SK-N-SH (cell line): ENCODE measurements around the gene ETS1. TPM values are rescaled to one million over a fixed set of nuclear protein-coding genes. Genes with fewer than 3 reads are reported as not detected.

Source experiments
- CTCF ChIA-PET: fragments of 300-600, 350-600 bp; formaldehyde crosslinking; extraction: SDS; loops from one replicate; lab custom pipeline; 2021; lab: Yijun Ruan, JAX
- POLR2A ChIA-PET: fragments of 350-600 bp; sonication (Branson Sonifier 250); formaldehyde crosslinking; extraction: SDS; loops from one replicate; lab custom pipeline; 2020; ENCODE audit warnings: antibody characterized with exemption, inconsistent platforms; lab: Yijun Ruan, JAX
- DNase-seq: peaks from one replicate; pipeline ENCODE4 v3.0.0; 2012
- H2AFZ ChIP-seq: fragments of 200-600 bp; sonication (generic); 2 replicates; pipeline ENCODE4 v1.8.1; 2016; ENCODE audit warnings: antibody characterized with exemption, mild to moderate bottlenecking, low read depth
- H3F3A ChIP-seq: fragments of 200-600 bp; sonication (generic); replicated peaks from 2 replicates; pipeline ENCODE3; 2016; ENCODE audit warnings: antibody characterized with exemption, mild to moderate bottlenecking; ENCODE audit not compliant: insufficient read depth
- H3K27ac ChIP-seq, 2 experiments: fragments of 200-500 bp in 1 of 2; fragments of 200-600 bp in 1 of 2; sonication (Bioruptor generic) in 1 of 2; sonication (generic), shearing (Covaris generic) in 1 of 2; 2 replicates each; pipeline versions ENCODE4 v1.5.1 to v1.6.1; 2014 to 2016; ENCODE audit warnings: low read depth in 2 of 2, inconsistent platforms in 1 of 2, low read length in 1 of 2, mild to moderate bottlenecking in 1 of 2, mixed read lengths in 1 of 2
- H3K27me3 ChIP-seq: fragments of 200-600 bp; sonication (generic), shearing (Covaris generic); 2 replicates; pipeline ENCODE4 v1.6.1; 2016; ENCODE audit warnings: mixed run types; ENCODE audit not compliant: insufficient read depth
- H3K36me3 ChIP-seq, 2 experiments: fragments of 200-500 bp in 1 of 2; fragments of 200-600 bp in 1 of 2; sonication (Bioruptor generic) in 1 of 2; sonication (generic) in 1 of 2; replicated peaks in 1 of 2; 2 replicates each; pipeline versions ENCODE3 to v1.5.1; 2014 to 2016; ENCODE audit warnings: low read length in 1 of 2, mild to moderate bottlenecking in 1 of 2; ENCODE audit not compliant: insufficient read depth in 2 of 2, control insufficient read depth in 1 of 2
- H3K4me1 ChIP-seq, 2 experiments: fragments of 200-500 bp in 1 of 2; fragments of 200-600 bp in 1 of 2; sonication (Bioruptor generic) in 1 of 2; sonication (generic), shearing (Covaris generic) in 1 of 2; 2 replicates each; pipeline versions ENCODE4 v1.5.1 to v1.6.1; 2014 to 2016; ENCODE audit warnings: low read depth in 1 of 2, low read length in 1 of 2, mixed run types in 1 of 2; ENCODE audit not compliant: insufficient read depth in 2 of 2, control insufficient read depth in 1 of 2
- H3K4me2 ChIP-seq: fragments of 200-600 bp; sonication (generic), shearing (Covaris generic); 2 replicates; pipeline ENCODE4 v1.6.1; 2017; ENCODE audit warnings: mixed run types
- H3K4me3 ChIP-seq, 2 experiments: fragments of 200-500 bp in 1 of 2; fragments of 200-600 bp in 1 of 2; sonication (Bioruptor generic) in 1 of 2; sonication (generic), shearing (Covaris generic) in 1 of 2; 2 replicates each; pipeline versions ENCODE4 v1.5.1 to v1.8.1; 2014 to 2016; ENCODE audit warnings: low read depth in 2 of 2, inconsistent platforms in 1 of 2, low read length in 1 of 2, mild to moderate bottlenecking in 1 of 2, mixed read lengths in 1 of 2, moderate library complexity in 1 of 2
- H3K79me2 ChIP-seq: fragments of 200-600 bp; sonication (generic); 2 replicates; pipeline ENCODE4 v1.8.1; 2017; ENCODE audit warnings: mild to moderate bottlenecking; ENCODE audit not compliant: insufficient read depth
- H3K9ac ChIP-seq: fragments of 200-600 bp; sonication (generic); 2 replicates; pipeline ENCODE4 v1.6.1; 2017; ENCODE audit warnings: mixed run types
- H3K9me2 ChIP-seq: fragments of 200-600 bp; sonication (generic); 2 replicates; pipeline ENCODE4 v1.6.1; 2017; ENCODE audit warnings: mixed run types
- H3K9me3 ChIP-seq: fragments of 200-600 bp; sonication (generic); 2 replicates; pipeline ENCODE4 v1.6.1; 2017; ENCODE audit warnings: mixed run types, mild to moderate bottlenecking, moderate library complexity
- H4K20me1 ChIP-seq: fragments of 200-600 bp; sonication (generic); 2 replicates; pipeline ENCODE4 v1.6.1; 2017; ENCODE audit warnings: mild to moderate bottlenecking, mixed run types; ENCODE audit not compliant: insufficient read depth
- EP300 ChIP-seq, 2 experiments: IDR thresholded peaks; 2 replicates each; pipeline versions ENCODE4 v1.4.0 to v1.6.1; 2012; ENCODE audit warnings: borderline replicate concordance in 1 of 2, low read depth in 1 of 2, low read length in 1 of 2
- FOSL2 ChIP-seq: IDR thresholded peaks from 2 replicates; pipeline ENCODE4 v1.4.0; 2012; ENCODE audit warnings: low read depth, mild to moderate bottlenecking, moderate library complexity, borderline replicate concordance
- FOXJ3 ChIP-seq: sonication (generic); formaldehyde crosslinking; IDR thresholded peaks from 2 replicates; pipeline ENCODE4 v1.5.1; 2020; ENCODE audit warnings: mild to moderate bottlenecking, missing genetic modification reagents
- GABPA ChIP-seq: IDR thresholded peaks from 2 replicates; pipeline ENCODE4 v1.4.0; 2012; ENCODE audit warnings: low read depth, mild to moderate bottlenecking
- GATA2 ChIP-seq: sonication (generic); formaldehyde crosslinking; IDR thresholded peaks from 2 replicates; pipeline ENCODE4 v1.5.0; 2020; ENCODE audit warnings: mild to moderate bottlenecking, missing genetic modification reagents
- IRF3 ChIP-seq: fragments of 150-350 bp; IDR thresholded peaks from 2 replicates; pipeline ENCODE4 v1.6.1; 2016; ENCODE audit warnings: mild to moderate bottlenecking, low read depth, low read length
- JUND ChIP-seq: IDR thresholded peaks from 2 replicates; pipeline ENCODE4 v1.4.0; 2012
- MXI1 ChIP-seq: IDR thresholded peaks from 2 replicates; pipeline ENCODE4 v1.6.1; 2012; ENCODE audit warnings: mild to moderate bottlenecking, low read depth, low read length, improper control_type of control experiment
- NFIC ChIP-seq: IDR thresholded peaks from 2 replicates; pipeline ENCODE4 v1.4.0; 2012; ENCODE audit warnings: borderline replicate concordance
- POLR2AphosphoS5 ChIP-seq: IDR thresholded peaks from 2 replicates; pipeline ENCODE4 v1.6.1; 2012; ENCODE audit warnings: low read depth, low read length
- RAD21 ChIP-seq: IDR thresholded peaks from 2 replicates; pipeline ENCODE4 v1.6.1; 2012; ENCODE audit warnings: mild to moderate bottlenecking, low read length
- REST ChIP-seq: IDR thresholded peaks from 2 replicates; pipeline ENCODE4 v1.6.1; 2012; ENCODE audit warnings: mild to moderate bottlenecking, low read depth, low read length, moderate library complexity
- RFX5 ChIP-seq: IDR thresholded peaks from 2 replicates; pipeline ENCODE4 v1.6.1; 2012; ENCODE audit warnings: mild to moderate bottlenecking, improper control_type of control experiment, low read length
- RXRA ChIP-seq: IDR thresholded peaks from 2 replicates; pipeline ENCODE4 v1.4.0; 2012; ENCODE audit warnings: low read depth, mild to moderate bottlenecking, borderline replicate concordance
- SMC3 ChIP-seq: IDR thresholded peaks from 2 replicates; pipeline ENCODE4 v1.6.1; 2012; ENCODE audit warnings: low read depth, low read length, improper control_type of control experiment
- USF2 ChIP-seq: fragments of 150-350 bp; IDR thresholded peaks from 2 replicates; pipeline ENCODE4 v1.6.1; 2017; ENCODE audit warnings: antibody characterized with exemption, low read length, low read depth, borderline replicate concordance
- WGBS: methylation state at CpG from one replicate; pipeline ENCODE4 v1.1.6; 2017; ENCODE audit warnings: low lambda C conversion rate; 5-methylcytosine and 5-hydroxymethylcytosine counted together
- polyA plus RNA-seq, 3 experiments: library from polyadenylated mRNA; depleted of rRNA; stranded (reverse); fragments of >200 nt; gene quantifications; 2 replicates each; pipeline ENCODE4 v1.2.3, GENCODE V29; 2012
- TF ChIP-seq, protein P1 (sequence below): IDR thresholded peaks from 2 replicates; pipeline ENCODE4 v1.4.0; 2012; ENCODE audit warnings: low read depth
- TF ChIP-seq, protein P2 (sequence below): IDR thresholded peaks from 2 replicates; pipeline ENCODE4; 2012
- TF ChIP-seq, protein P3 (sequence below): fragments of 200-600 bp; sonication (generic); IDR thresholded peaks from 2 replicates; pipeline ENCODE4 v1.6.1; 2017; ENCODE audit warnings: antibody characterized with exemption, mild to moderate bottlenecking, moderate library complexity

Gene ETS1
- polyA plus RNA-seq, 1 of the 3 experiments (the other 2 are of a cell fraction): 14.5 TPM

DNA sequence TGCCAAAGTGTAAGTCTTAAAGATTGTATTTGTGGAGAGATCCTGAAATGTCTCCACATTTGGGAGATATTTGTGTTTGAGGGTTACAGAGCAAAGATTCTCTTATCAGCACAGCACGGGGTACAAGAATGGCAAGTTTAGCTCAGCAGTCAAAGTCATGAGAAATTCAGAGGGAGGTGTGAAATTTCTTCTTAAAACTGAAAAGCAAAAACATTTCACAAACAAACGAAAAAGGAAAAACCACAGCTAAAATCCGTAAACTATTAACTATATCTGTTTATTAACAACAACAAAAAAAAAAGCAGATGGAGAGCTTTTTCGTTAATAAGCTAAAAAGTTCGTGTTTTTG is 40.9 kb upstream of the ETS1 start (continued):
- TF ChIP-seq IRF3: no peak
- TF ChIP-seq FOXJ3 (CRISPR knock-in tag): no peak
- TF ChIP-seq EP300 (IDR thresholded peaks at IDR 0.05; ENCODE audit: borderline replicate concordance in 1 of 2, low read depth in 1 of 2, low read length in 1 of 2): no peak
- no peak for TF ChIP-seq GATA2 (CRISPR knock-in tag)

DNA sequence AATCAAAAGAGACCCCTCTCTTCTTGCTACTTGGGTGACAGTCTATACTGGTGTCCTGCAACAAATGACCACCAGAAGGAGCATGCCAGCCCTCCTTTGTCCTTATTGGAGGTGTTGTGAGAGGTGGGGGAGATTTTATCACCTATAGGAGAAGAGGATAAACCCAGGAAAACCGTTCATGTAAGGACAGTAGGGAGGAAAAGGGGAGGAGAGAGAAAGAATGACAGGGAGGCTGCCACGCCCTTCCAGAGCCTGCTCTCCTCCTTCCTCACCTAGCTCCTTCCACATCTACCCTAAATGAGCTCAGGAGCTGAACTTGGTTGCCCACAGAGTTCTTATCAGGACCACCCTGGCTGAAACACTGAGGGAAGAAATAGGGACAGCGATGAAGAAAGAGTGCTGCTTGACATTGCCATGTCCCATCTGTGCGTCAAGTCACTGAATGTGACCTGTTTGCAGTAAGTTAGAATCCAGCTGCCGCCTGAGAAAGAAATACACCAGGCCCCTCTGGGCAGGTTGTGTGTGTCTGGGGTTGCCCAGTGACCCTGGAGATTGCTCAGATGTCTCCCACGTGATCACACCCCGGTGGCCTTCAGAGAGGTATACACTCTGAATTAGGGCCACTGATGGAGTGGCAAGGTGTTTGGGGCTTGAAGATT is 40.4 kb upstream of the ETS1 start:
- ChIA-PET CTCF (interaction anchor here (0.9 to 7.2 kb wide), 12 partner anchors 8 to 469 kb away, joined by 3 to 209 read pairs (median 4); no protein-coding TSS in a partner anchor), POLR2A (interaction anchor here (1.0 kb wide), 1 partner anchor 9 kb away, joined by 3 read pairs; no protein-coding TSS in a partner anchor)
- Histone ChIP-seq H3K36me3 (no peaks in the 10 kb centered on the region), H3K4me3 (no peak overlapping the region), H3K9me3 (no peaks in the 10 kb centered on the region), H3K9ac (no peak overlapping the region), H3K27ac (no peak overlapping the region), H3K9me2 (no peaks in the 10 kb centered on the region), H3K4me2 (no peak overlapping the region), H4K20me1 (no peaks in the 10 kb centered on the region), H3K4me1 (peaks cover 0 to 14% of the 10 kb centered on the region in 2 experiments; a peak in 2 of 4 replicates), H3F3A (no peaks in the 10 kb centered on the region), H3K79me2 (no peaks in the 10 kb centered on the region), H3K27me3 (no peaks in the 10 kb centered on the region), H2AFZ (no peak overlapping the region)
- TF ChIP-seq RFX5 (no peak), SMC3 (no peak), GABPA (no peak), EP300 (IDR thresholded peaks at IDR 0.05; ENCODE audit: borderline replicate concordance in 1 of 2, low read depth in 1 of 2, low read length in 1 of 2) (no peak), FOSL2 (no peak), POLR2AphosphoS5 (no peak), REST (no peak), JUND (no peak), NFIC (no peak), RXRA (no peak), MXI1 (no peak), IRF3 (no peak), USF2 (no peak), RAD21 (no peak), GATA2 (CRISPR knock-in tag) (no peak)
- TF ChIP-seq, protein P1, sequence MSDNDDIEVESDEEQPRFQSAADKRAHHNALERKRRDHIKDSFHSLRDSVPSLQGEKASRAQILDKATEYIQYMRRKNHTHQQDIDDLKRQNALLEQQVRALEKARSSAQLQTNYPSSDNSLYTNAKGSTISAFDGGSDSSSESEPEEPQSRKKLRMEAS: no peak
- TF ChIP-seq, protein P2, sequence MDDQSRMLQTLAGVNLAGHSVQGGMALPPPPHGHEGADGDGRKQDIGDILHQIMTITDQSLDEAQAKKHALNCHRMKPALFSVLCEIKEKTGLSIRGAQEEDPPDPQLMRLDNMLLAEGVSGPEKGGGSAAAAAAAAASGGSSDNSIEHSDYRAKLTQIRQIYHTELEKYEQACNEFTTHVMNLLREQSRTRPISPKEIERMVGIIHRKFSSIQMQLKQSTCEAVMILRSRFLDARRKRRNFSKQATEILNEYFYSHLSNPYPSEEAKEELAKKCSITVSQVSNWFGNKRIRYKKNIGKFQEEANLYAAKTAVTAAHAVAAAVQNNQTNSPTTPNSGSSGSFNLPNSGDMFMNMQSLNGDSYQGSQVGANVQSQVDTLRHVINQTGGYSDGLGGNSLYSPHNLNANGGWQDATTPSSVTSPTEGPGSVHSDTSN: no peak
- TF ChIP-seq, protein P3, sequence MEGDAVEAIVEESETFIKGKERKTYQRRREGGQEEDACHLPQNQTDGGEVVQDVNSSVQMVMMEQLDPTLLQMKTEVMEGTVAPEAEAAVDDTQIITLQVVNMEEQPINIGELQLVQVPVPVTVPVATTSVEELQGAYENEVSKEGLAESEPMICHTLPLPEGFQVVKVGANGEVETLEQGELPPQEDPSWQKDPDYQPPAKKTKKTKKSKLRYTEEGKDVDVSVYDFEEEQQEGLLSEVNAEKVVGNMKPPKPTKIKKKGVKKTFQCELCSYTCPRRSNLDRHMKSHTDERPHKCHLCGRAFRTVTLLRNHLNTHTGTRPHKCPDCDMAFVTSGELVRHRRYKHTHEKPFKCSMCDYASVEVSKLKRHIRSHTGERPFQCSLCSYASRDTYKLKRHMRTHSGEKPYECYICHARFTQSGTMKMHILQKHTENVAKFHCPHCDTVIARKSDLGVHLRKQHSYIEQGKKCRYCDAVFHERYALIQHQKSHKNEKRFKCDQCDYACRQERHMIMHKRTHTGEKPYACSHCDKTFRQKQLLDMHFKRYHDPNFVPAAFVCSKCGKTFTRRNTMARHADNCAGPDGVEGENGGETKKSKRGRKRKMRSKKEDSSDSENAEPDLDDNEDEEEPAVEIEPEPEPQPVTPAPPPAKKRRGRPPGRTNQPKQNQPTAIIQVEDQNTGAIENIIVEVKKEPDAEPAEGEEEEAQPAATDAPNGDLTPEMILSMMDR: no peak
- DNase-seq: peak; percentile 51
- WGBS: 94% methylated on average over 6 of the region's 7 CpGs
